Mesendoderm (in vitro differentiated cells): ENCODE measurements around the gene FANCD2OS.

Experiments used
- DNase-seq: peaks from one replicate; pipeline ENCODE4 v3.0.0; 2013
- H2AK5ac ChIP-seq: 2 replicates; pipeline ENCODE4 v1.6.1; 2013; ENCODE audit warnings: low read length, inconsistent platforms
- H2BK120ac ChIP-seq: 2 replicates; pipeline ENCODE4 v1.6.1; 2013; ENCODE audit warnings: low read depth, mild to moderate bottlenecking, low read length, moderate library complexity, mixed read lengths
- H2BK15ac ChIP-seq: replicated peaks from 2 replicates; pipeline ENCODE4 v1.6.1; 2013; ENCODE audit warnings: low read depth, mild to moderate bottlenecking, moderate library complexity
- H2BK5ac ChIP-seq: 2 replicates; pipeline ENCODE4 v1.6.1; 2013; ENCODE audit warnings: low read length, inconsistent platforms
- H3K18ac ChIP-seq: 2 replicates; pipeline ENCODE4 v1.6.1; 2013; ENCODE audit warnings: mild to moderate bottlenecking, low read length, mixed read lengths
- H3K23ac ChIP-seq: one replicate; pipeline ENCODE4 v1.6.1; 2013; ENCODE audit warnings: low read length
- H3K27ac ChIP-seq: 2 replicates; pipeline ENCODE4 v1.5.1; 2013; ENCODE audit warnings: low read depth, mild to moderate bottlenecking, inconsistent platforms, low read length, moderate library complexity
- H3K27me3 ChIP-seq: 2 replicates; pipeline ENCODE4 v1.6.1; 2013; ENCODE audit warnings: low read length, control low read depth, mild to moderate bottlenecking, inconsistent platforms; ENCODE audit not compliant: insufficient read depth, poor library complexity
- H3K36me3 ChIP-seq: 2 replicates; pipeline ENCODE4 v1.6.1; 2013; ENCODE audit warnings: low read length, inconsistent platforms; ENCODE audit not compliant: control insufficient read depth, insufficient read depth
- H3K4ac ChIP-seq: one replicate; pipeline ENCODE4 v1.6.1; 2013; ENCODE audit warnings: low read depth, mild to moderate bottlenecking, low read length, moderate library complexity
- H3K4me1 ChIP-seq: 2 replicates; pipeline ENCODE4 v1.6.1; 2013; ENCODE audit warnings: low read depth, low read length, inconsistent platforms; ENCODE audit not compliant: control insufficient read depth
- H3K4me2 ChIP-seq: 2 replicates; pipeline ENCODE4 v1.6.1; 2013; ENCODE audit warnings: low read length
- H3K4me3 ChIP-seq: 2 replicates; pipeline ENCODE4 v1.5.1; 2013; ENCODE audit warnings: mild to moderate bottlenecking, low read length
- H3K56ac ChIP-seq: one replicate; pipeline ENCODE4 v1.6.1; 2013; ENCODE audit warnings: low read length
- H3K79me1 ChIP-seq: 2 replicates; pipeline ENCODE4 v1.6.1; 2013; ENCODE audit warnings: low read length, inconsistent platforms
- H3K79me2 ChIP-seq: 2 replicates; pipeline ENCODE4 v1.6.1; 2013; ENCODE audit warnings: mild to moderate bottlenecking, low read length; ENCODE audit not compliant: control insufficient read depth, insufficient read depth
- H3K9ac ChIP-seq: 2 replicates; pipeline ENCODE4 v1.6.1; 2013; ENCODE audit warnings: low read length, inconsistent platforms
- H4K5ac ChIP-seq: one replicate; pipeline ENCODE4 v1.6.1; 2013; ENCODE audit warnings: low read length
- H4K8ac ChIP-seq: one replicate; pipeline ENCODE4 v1.6.1; 2013; ENCODE audit warnings: low read depth, mild to moderate bottlenecking, control low read depth, low read length, moderate library complexity
- WGBS: extraction: QIAGEN DNeasy Blood & Tissue Kit; methylation state at CpG from one replicate; pipeline ENCODE4 v1.1.7; 2013; ENCODE audit warnings: low lambda C conversion rate, missing lambda C conversion rate; ENCODE audit not compliant: insufficient coverage; ENCODE audit errors: extremely low coverage; 5-methylcytosine and 5-hydroxymethylcytosine counted together

Gene FANCD2OS

DNA sequence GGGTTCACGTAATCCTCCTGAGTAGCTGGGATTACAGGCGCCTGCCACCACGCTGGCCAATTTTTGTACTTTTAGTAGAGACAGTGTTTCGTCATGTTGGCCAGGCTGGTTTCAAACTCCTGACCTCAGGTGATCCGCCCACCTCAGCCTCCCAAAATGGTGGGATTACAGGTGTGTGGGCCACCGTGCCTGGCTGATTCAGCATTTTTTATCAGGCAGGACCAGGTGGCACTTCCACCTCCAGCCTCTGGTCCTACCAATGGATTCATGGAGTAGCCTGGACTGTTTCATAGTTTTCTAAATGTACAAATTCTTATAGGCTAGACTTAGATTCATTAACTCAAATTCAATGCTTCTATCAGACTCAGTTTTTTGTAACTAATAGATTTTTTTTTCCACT, 42.9 kb upstream of the FANCD2OS start:
- H3K4me2 ChIP-seq = no peak overlapping the region
- H4K8ac ChIP-seq = no peak overlapping the region
- no peak for DNase-seq
- H4K5ac ChIP-seq = no peak overlapping the region
- H3K27ac ChIP-seq = no peak overlapping the region
- H2BK5ac ChIP-seq = no peak overlapping the region
- H3K23ac ChIP-seq = no peak overlapping the region
- H3K4me3 ChIP-seq = no peak overlapping the region
- H3K27me3 ChIP-seq = no peaks in the 10 kb centered on the region
- no peak overlapping the region for H2AK5ac ChIP-seq
- no peak overlapping the region for H3K56ac ChIP-seq
- peaks cover 3% of the 10 kb centered on the region for H3K79me1 ChIP-seq
- WGBS = no CpG with 5 or more reads among the region's 6 CpGs
- no peak overlapping the region for H2BK15ac ChIP-seq
- H3K4ac ChIP-seq = no peak overlapping the region
- H3K79me2 ChIP-seq = peaks cover 3% of the 10 kb centered on the region
- H3K4me1 ChIP-seq = no peaks in the 10 kb centered on the region
- no peak overlapping the region for H3K18ac ChIP-seq
- peaks cover 2% of the 10 kb centered on the region for H3K36me3 ChIP-seq
- no peak overlapping the region for H2BK120ac ChIP-seq
- H3K9ac ChIP-seq = no peak overlapping the region

DNA sequence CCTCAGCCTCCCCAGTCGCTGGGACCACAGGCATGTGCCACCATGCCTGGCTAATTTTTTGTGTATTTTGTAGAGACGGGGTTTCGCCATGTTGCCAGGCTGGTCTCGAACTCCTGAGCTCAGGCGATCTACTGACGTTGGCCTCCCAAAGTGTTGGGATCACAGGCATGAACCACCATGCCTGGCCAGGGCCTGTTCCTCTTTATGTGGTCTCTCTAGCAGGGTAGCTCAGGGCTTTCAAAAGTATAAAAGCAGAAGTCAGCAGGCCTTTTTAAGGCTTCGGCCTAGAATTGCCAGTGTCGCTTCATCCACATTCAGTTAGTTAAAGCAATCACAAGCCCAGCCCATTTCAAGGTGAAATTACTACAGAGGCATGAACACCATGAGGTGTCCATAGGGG, 41.2 kb upstream of the FANCD2OS start:
- Histone ChIP-seq H2AK5ac (no peak overlapping the region), H2BK5ac (no peak overlapping the region), H2BK15ac (no peak overlapping the region), H4K8ac (no peak overlapping the region), H4K5ac (no peak overlapping the region), H3K27ac (no peak overlapping the region), H3K79me1 (peaks cover 6% of the 10 kb centered on the region), H3K36me3 (peaks cover 2% of the 10 kb centered on the region), H3K9ac (no peak overlapping the region), H3K23ac (no peak overlapping the region), H3K27me3 (no peaks in the 10 kb centered on the region), H2BK120ac (no peak overlapping the region), H3K4me2 (no peak overlapping the region), H3K4me3 (no peak overlapping the region), H3K18ac (no peak overlapping the region), H3K79me2 (peaks cover 12% of the 10 kb centered on the region), H3K4ac (no peak overlapping the region), H3K56ac (no peak overlapping the region), H3K4me1 (no peaks in the 10 kb centered on the region)
- no peak for DNase-seq
- WGBS = no CpG with 5 or more reads among the region's 8 CpGs

- H4K5ac ChIP-seq = no peak overlapping the region
- H2AK5ac ChIP-seq = no peak overlapping the region
- H3K4me2 ChIP-seq = no peak overlapping the region
- H3K36me3 ChIP-seq = peaks cover 2% of the 10 kb centered on the region
- no peak overlapping the region for H3K9ac ChIP-seq
- H2BK15ac ChIP-seq = no peak overlapping the region
- H3K23ac ChIP-seq = no peak overlapping the region
- H3K4ac ChIP-seq = no peak overlapping the region
- H3K18ac ChIP-seq = no peak overlapping the region
- peaks cover 11% of the 10 kb centered on the region for H3K79me1 ChIP-seq
- H3K79me2 ChIP-seq = peaks cover 27% of the 10 kb centered on the region
- no peak overlapping the region for H3K4me3 ChIP-seq
- no peak overlapping the region for H3K27ac ChIP-seq
- no peaks in the 10 kb centered on the region for H3K27me3 ChIP-seq
- DNase-seq = no peak
- H3K56ac ChIP-seq = no peak overlapping the region
- H2BK120ac ChIP-seq = no peak overlapping the region
- H3K4me1 ChIP-seq = peaks cover 3% of the 10 kb centered on the region
- no peak overlapping the region for H2BK5ac ChIP-seq
- no peak overlapping the region for H4K8ac ChIP-seq
- no CpG with 5 or more reads among the region's 4 CpGs for WGBS
Measured at GRCh38 chr3:10145685-10146084, 37.6 kb upstream of the FANCD2OS start.

DNA sequence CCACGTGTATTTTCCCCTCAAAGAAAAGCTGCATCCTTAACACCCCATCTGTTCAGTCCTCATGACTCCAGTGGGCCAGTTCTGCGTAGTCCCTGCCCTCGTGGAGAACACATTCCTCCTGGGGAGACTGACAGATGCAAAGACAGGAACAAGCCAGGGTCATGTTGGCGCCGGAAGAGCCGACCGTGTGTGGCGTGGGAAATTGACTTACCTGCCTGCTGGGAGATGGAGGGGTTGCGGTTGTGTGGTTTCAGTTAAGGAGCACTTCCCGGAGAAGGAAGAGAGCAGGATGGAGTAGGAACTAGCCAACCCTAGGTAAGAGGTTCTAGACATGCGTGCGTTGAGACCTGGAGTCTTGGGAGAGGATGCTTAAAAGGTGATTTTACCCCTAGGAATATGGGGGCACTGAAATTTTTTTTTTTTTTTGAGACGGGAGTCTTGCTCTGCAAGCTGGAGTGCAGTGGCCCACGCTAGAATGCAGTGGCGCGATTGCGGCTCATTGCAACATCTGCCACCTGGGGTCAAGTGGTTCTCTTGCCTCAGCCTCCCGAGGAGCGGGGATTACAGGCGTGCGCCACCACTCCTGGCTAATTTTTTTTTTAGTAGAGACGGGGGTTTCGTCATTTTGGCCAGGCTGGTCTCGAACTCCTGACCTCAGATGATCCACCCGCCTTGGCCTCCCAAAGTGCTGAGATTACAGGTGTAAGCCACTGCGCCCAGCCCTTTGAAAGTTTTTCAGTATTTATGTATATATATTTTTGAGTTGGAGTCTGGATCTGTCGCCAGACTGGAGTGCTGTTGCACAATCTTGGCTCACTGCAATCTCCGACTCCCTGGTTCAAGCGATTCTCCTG, 34.9 kb upstream of the FANCD2OS start:
- peaks cover 27% of the 10 kb centered on the region for H3K79me2 ChIP-seq
- H3K4me3 ChIP-seq = peak overlapping the region; percentile 21
- peak; percentile 30 for DNase-seq
- H3K23ac ChIP-seq = no peak overlapping the region
- H2BK15ac ChIP-seq = no peak overlapping the region
- no peak overlapping the region for H3K27ac ChIP-seq
- H3K4me1 ChIP-seq = peaks cover 3% of the 10 kb centered on the region
- H3K4me2 ChIP-seq = peak overlapping the region; percentile 61
- peak overlapping the region; percentile 65 for H3K56ac ChIP-seq
- H3K27me3 ChIP-seq = no peaks in the 10 kb centered on the region
- H3K36me3 ChIP-seq = no peaks in the 10 kb centered on the region
- H2BK5ac ChIP-seq = no peak overlapping the region
- no peak overlapping the region for H3K18ac ChIP-seq
- no peak overlapping the region for H4K8ac ChIP-seq
- no peak overlapping the region for H4K5ac ChIP-seq
- H3K79me1 ChIP-seq = peaks cover 11% of the 10 kb centered on the region
- no CpG with 5 or more reads among the region's 29 CpGs for WGBS
- H2AK5ac ChIP-seq = no peak overlapping the region
- H2BK120ac ChIP-seq = no peak overlapping the region
- no peak overlapping the region for H3K4ac ChIP-seq
- H3K9ac ChIP-seq = peak overlapping the region; percentile 52

- H3K18ac ChIP-seq = no peak overlapping the region
- H3K27ac ChIP-seq = no peak overlapping the region
- no peak overlapping the region for H3K4me2 ChIP-seq
- peak overlapping the region; percentile 44 for H3K56ac ChIP-seq
- WGBS = no CpG with 5 or more reads among the region's 23 CpGs
- no peaks in the 10 kb centered on the region for H3K27me3 ChIP-seq
- no peak overlapping the region for H3K23ac ChIP-seq
- H3K9ac ChIP-seq = no peak overlapping the region
- no peak overlapping the region for H2BK15ac ChIP-seq
- no peak overlapping the region for H2BK120ac ChIP-seq
- no peak overlapping the region for H3K4ac ChIP-seq
- H3K36me3 ChIP-seq = no peaks in the 10 kb centered on the region
- peaks cover 7% of the 10 kb centered on the region for H3K79me1 ChIP-seq
- DNase-seq = no peak
- H3K79me2 ChIP-seq = peaks cover 24% of the 10 kb centered on the region
- H2AK5ac ChIP-seq = no peak overlapping the region
- H3K4me1 ChIP-seq = peaks cover 3% of the 10 kb centered on the region
- H4K8ac ChIP-seq = no peak overlapping the region
- H3K4me3 ChIP-seq = no peak overlapping the region
- H4K5ac ChIP-seq = peak overlapping the region; percentile 60
- H2BK5ac ChIP-seq = no peak overlapping the region
Measured at GRCh38 chr3:10140996-10141546, 33.0 kb upstream of the FANCD2OS start.
